T47D (cell line): ENCODE results near the gene PLPPR3.
A peak's percentile ranks its signal among the peaks of the same experiment; 100 is the strongest.

Experiments
- DNase-seq, 2 experiments: peaks; one replicate each; pipeline versions ENCODE4 v3.0.0 to v3.0.0-alpha.2; 2011 to 2012; ENCODE audit warnings: low read depth in 1 of 2, low spot score in 1 of 2
- JUND ChIP-seq: IDR thresholded peaks from 2 replicates; pipeline ENCODE4 v1.6.1; 2012; ENCODE audit warnings: low read depth
- in situ Hi-C: cut with HindIII; loops from 2 replicates; pipeline ENCODE4 v1.10.0; 2016; ENCODE audit warnings: low sequenced_read_pairs, low pct_unique_long_range_greater_than_20kb

Gene PLPPR3

DNA sequence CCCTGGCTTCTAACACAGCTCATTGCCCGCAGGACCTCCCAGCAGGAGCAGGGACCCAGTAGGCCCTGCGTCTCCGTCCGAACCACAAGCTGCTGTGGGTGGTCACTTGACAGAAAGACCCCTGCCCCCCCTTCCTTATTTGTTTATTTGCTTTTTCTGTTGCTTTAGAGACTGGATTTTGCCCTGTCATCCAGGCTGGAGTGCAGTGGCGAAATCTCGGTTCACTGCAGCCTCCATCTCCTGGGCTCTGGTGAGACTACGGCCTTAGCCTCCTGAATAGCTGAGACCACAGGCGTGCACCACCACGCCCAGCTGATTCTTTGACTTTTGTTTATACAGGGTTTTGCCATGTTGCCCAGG is 32.1 kb downstream of the PLPPR3 start:
- no peak for TF ChIP-seq JUND
- in situ Hi-C loops = no loop called here
- DNase-seq = no peak

DNA sequence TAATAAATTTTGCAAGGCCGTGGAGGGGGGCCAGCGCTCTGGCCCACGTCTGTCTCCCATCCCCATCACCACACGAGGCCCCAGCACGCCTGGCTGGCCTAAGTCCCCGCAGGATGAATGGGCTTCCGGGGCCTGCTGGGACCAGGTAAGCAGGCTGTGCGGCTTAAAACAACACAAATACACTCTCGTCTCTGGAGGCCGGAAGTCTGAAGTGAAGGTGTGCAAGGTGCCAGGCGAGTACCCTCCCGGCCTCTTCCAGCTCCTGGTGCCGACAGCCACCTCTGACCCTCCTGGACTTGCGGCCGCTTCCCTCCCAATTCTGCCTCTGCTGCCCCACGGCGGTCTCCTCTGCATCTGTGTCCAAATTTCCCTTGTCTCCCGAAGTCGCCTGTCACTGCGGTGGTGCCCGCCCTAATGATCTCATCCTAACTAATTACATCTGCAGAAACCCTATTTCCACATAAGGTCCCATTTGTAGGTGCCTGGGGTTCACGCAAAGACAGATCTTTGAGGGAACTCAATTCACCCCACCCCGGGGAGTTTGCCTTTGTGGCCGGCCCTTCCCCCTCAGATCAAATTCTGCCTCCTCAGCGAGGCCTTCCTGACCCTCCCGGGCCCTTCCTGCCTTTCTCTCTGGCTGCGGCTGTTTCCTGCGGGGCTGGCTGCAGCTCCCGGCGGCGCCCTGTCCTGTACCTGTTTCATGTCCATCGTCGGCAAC is 32.6 kb downstream of the PLPPR3 start:
- in situ Hi-C loops = no loop called here
- DNase-seq = no peak
- TF ChIP-seq JUND = no peak

GRCh38 chr19:788686-788982 is 33.1 kb downstream of the PLPPR3 start:
- no peak for TF ChIP-seq JUND
- DNase-seq = no peak
- in situ Hi-C loops = no loop called here

DNA sequence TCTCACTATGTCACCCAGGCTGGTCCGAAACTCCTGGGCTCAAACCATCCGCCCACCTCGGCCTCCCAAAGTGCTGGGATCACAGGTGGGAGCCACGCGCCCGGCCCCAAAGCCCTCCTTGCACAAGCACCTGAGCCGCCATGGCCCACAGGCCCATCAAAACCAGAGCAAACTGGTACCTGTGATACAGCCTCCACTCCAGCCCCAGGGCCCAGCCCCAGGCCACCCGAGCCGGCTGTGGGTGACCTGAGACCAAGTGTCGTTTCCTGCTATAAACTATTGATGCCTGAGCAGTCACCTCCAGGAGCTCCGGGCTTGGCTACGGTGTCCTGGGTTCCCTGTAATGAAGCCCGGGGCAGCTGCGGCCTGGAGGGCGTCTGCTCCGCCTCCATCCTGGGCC is 34.2 kb downstream of the PLPPR3 start:
- no peak for DNase-seq
- in situ Hi-C loops = no loop called here
- no peak for TF ChIP-seq JUND

DNA sequence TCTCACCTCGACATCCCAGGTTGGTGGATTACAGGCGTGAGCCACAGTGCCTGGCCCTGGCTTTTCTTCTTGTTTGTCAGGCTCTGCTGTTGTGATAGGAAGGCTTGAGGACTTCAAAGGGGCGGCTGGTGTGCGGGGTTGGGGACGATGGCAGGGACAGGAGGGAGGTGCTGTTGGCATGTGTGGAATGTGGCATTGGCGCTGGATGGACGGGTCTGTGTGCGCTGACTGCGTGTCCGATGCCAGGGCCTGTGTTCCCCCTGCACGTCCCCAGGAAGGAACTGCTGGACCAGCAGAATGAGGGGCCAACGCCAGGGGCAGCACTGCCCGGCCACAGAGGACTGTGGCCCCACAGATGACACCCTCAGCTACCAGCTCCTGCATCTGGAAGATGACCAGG is 37.2 kb downstream of the PLPPR3 start:
- peak in 1 of 2 experiments; percentile 73 for DNase-seq
- TF ChIP-seq JUND = no peak
- in situ Hi-C loops = no loop called here

DNA sequence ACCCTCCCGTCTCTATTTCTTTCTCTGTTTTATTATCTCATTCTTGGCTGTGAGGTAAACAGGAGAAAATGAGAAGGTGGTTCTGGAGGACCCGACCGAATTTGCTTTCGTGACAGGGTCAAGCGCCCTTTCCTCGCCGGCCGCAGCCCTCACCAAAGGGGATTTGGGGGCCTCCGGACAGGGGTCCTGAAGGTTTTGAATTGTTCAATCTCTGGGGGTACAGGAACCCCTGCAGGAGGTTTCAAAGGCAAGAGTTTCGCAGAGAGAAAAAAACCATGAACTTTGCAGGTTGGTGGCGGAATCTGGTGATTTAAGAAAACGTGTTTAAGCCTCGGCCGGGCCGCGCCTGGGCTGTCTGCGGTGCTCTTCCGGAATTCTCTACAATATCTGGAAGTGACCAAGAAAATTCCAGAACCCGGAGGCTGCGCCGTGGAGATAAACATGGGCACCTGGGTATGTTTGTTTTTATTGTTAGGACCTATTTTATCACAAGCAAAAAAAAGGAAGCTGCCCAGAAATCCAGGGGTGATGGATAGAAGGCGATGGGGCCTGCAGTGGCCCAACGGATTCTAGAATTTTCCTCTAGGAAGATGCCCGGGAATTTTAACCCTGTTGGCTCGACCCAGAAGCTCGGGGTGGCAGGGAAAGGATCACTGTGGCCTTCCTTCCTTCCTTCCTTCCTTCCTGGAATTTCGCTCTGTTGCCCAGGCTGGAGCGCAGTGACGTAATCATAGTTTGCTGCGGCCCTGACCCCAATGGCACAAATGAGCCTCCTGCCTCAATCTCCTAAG is 38.7 kb downstream of the PLPPR3 start:
- no peak for DNase-seq
- no peak for TF ChIP-seq JUND
- in situ Hi-C loops = no loop called here

DNA sequence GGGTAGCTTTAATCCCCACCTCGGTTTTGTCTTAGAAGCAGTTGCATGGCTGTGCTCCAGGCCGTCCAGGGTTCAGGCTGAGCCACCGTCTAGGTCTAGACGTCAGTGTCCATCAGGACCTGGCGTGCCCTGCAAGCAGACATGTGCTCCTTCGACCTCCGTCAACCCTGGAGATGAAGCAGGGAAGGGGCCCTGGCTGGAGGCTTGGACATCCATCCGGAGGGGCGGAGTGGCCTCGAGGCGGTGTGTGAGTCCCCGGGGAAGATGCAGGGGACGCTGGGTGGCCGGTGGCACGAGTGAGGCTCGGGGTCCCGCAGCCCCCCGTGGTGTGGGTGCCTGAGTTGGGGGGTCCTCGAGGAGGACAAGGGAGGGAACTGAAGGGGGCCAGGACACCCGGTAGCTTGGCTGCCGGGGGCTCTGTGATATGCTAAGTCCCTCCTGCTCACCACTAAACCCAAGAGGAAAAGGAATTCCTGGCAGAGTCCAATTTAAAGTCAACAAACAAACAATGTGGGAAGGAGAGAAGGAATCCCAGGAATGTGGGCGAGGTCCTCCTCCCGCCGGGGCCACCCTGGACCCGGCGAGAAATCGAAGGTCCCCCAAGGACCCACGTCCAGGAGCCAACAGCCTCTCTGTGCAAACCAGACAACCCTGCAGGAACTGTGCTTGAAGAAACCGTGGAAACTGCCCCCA is 39.4 kb downstream of the PLPPR3 start:
- DNase-seq = peak in 1 of 2 experiments; percentile 86
- in situ Hi-C loops = no loop called here
- no peak for TF ChIP-seq JUND

DNA sequence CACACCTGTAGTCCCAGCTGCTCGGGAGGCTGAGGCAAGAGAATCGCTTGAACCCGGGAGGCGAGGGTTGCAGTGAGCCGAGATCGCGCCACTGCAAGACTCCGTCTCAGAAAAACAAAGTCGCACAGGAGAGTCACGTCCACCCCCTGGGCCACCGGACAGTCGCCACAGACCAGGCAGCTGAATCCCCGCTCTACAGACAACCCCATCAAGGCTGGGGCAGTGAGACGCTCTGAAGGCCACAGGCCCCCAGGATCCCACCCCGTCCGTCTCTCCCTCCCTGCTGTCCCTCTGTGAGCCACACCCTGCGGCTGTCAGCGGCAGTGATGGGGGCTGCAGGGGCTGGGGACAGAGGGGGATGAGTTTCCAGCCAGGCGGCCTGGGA is 40.0 kb downstream of the PLPPR3 start:
- TF ChIP-seq JUND = no peak
- in situ Hi-C loops = no loop called here
- no peak for DNase-seq

- DNase-seq = no peak
- in situ Hi-C loops = no loop called here
- no peak for TF ChIP-seq JUND
Measured at GRCh38 chr19:780935-781334, 40.8 kb downstream of the PLPPR3 start.

GRCh38 chr19:778910-779653 is 42.7 kb downstream of the PLPPR3 start:
- peak in 1 of 2 experiments; percentile 77 for DNase-seq
- in situ Hi-C loops = no loop called here
- TF ChIP-seq JUND = no peak

DNA sequence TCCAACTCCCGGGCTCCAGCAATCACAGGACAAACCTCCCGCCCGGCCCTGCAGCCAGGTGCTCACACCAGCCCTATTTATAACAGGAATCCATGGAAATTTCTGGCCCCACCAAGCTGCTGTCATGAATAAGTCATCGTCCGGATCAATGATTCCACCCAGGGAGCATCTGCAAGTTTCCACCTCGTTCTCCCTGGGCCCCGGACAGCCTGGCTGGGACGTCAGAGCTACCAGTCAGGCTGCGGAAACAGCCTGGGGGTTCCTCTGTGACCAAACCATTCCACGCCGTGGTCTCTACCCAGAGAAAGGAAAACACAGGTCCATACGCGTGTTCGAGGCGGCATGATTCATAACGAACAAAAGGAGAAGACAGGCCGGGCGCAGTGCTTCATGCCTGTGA is 45.2 kb downstream of the PLPPR3 start:
- DNase-seq = no peak
- in situ Hi-C loops = no loop called here
- no peak for TF ChIP-seq JUND

DNA sequence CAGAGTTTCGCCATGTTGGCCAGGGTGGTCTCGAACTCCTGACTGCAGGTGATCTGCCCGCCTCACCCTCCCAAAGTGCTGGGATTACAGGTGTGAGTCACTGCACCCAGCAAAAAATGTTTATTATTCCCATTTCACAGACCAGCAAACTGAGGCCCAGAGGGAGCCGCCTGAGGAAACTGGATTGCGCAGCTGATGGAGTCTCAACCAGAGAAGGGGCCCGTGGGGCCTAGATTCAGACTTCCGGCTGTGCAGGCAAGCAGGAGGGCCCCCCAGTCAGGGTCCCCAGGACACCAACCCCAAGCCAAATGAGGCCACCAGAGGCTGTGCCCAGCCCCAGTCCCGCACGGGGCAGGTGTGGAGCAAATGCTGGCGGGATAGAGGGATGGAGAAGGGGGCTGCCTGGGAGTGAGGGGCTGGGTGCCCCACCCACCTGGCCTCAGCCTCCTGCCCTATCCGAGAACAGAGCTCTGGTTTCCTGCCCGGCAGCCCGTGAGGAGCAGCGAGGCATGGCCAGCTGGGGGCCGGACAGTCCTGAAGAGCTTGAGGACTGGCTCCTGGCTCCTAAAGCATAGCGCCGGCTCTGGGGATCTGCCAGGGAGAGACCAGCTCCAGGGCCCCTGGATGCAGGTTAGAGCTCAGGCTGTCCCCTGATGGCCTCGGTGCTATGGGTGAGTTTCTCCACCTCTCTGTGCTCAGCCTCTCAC is 48.9 kb downstream of the PLPPR3 start:
- peak in 1 of 2 experiments; percentile 40 for DNase-seq
- no peak for TF ChIP-seq JUND
- in situ Hi-C loops = no loop called here
